ENCODE results near the gene RAB7A.
"Not testable (repeated sequence)": the region's sequence is repeated elsewhere in the genome, so short reads cannot be mapped to it uniquely, and the experiment has no call there.

RAB7A gene

GRCh38 chr3:128830762-128831161 is 104.8 kb downstream of the RAB7A start:
- not testable (repeated sequence) for H3K36me3 ChIP-seq (ENCODE audit: low read length); H3K4me3 ChIP-seq (ENCODE audit: insufficient read depth, low read length, poor library complexity, severe bottlenecking); H3K79me2 ChIP-seq (ENCODE audit: insufficient read depth, low read length); H3K9me2 ChIP-seq (replicated peaks; ENCODE audit: insufficient read depth, low read length); H3F3A ChIP-seq (ENCODE audit: insufficient read depth); H3K4me2 ChIP-seq (ENCODE audit: low read depth, low read length, poor library complexity, severe bottlenecking); H4K20me1 ChIP-seq (ENCODE audit: low read depth, low read length); H3K9ac ChIP-seq (ENCODE audit: low read length); H3K27me3 ChIP-seq (ENCODE audit: low read length); H3K9me3 ChIP-seq (ENCODE audit: insufficient read depth, low read length); H3K27ac ChIP-seq (ENCODE audit: low read depth, low read length); H2AFZ ChIP-seq (ENCODE audit: low read depth, low read length, severe bottlenecking)

GRCh38 chr3:128832979-128833378 is 107.0 kb downstream of the RAB7A start:
- not testable (repeated sequence) for H4K20me1 ChIP-seq (ENCODE audit: low read depth, low read length); H3K27ac ChIP-seq (ENCODE audit: low read depth, low read length); H3K4me3 ChIP-seq (ENCODE audit: insufficient read depth, low read length, poor library complexity, severe bottlenecking); H3K27me3 ChIP-seq (ENCODE audit: low read length); H3K79me2 ChIP-seq (ENCODE audit: insufficient read depth, low read length); H3K4me2 ChIP-seq (ENCODE audit: low read depth, low read length, poor library complexity, severe bottlenecking); H3F3A ChIP-seq (ENCODE audit: insufficient read depth); H3K9me3 ChIP-seq (ENCODE audit: insufficient read depth, low read length); H3K9ac ChIP-seq (ENCODE audit: low read length); H3K36me3 ChIP-seq (ENCODE audit: low read length); H2AFZ ChIP-seq (ENCODE audit: low read depth, low read length, severe bottlenecking); H3K9me2 ChIP-seq (replicated peaks; ENCODE audit: insufficient read depth, low read length)

GRCh38 chr3:128835096-128835495 is 109.1 kb downstream of the RAB7A start:
- Histone ChIP-seq H4K20me1 (ENCODE audit: low read depth, low read length) (no peaks in the 10 kb centered on the region), H3K4me2 (ENCODE audit: low read depth, low read length, poor library complexity, severe bottlenecking) (no peak overlapping the region), H3K79me2 (ENCODE audit: insufficient read depth, low read length) (no peaks in the 10 kb centered on the region), H3F3A (ENCODE audit: insufficient read depth) (no peaks in the 10 kb centered on the region), H3K27ac (ENCODE audit: low read depth, low read length) (no peak overlapping the region), H3K9me2 (replicated peaks; ENCODE audit: insufficient read depth, low read length) (no peaks in the 10 kb centered on the region), H3K4me3 (ENCODE audit: insufficient read depth, low read length, poor library complexity, severe bottlenecking) (no peak overlapping the region), H3K9me3 (ENCODE audit: insufficient read depth, low read length) (no peaks in the 10 kb centered on the region), H3K36me3 (ENCODE audit: low read length) (no peaks in the 10 kb centered on the region), H2AFZ (ENCODE audit: low read depth, low read length, severe bottlenecking) (no peak overlapping the region), H3K27me3 (ENCODE audit: low read length) (no peaks in the 10 kb centered on the region), H3K9ac (ENCODE audit: low read length) (no peak overlapping the region)
- TF ChIP-seq CTCF (IDR thresholded peaks at IDR 0.05; ENCODE audit: insufficient read depth, low read length, poor library complexity, severe bottlenecking) (no peak), EZH2phosphoT487 (conservative IDR thresholded peaks at IDR 0.05; ENCODE audit: low read length) (no peak)

- H3K4me3 ChIP-seq (ENCODE audit: insufficient read depth, low read length, poor library complexity, severe bottlenecking): no peak overlapping the region
- TF ChIP-seq EZH2phosphoT487 (conservative IDR thresholded peaks at IDR 0.05; ENCODE audit: low read length) (no peak), CTCF (IDR thresholded peaks at IDR 0.05; ENCODE audit: insufficient read depth, low read length, poor library complexity, severe bottlenecking) (no peak)
- H3K9ac ChIP-seq (ENCODE audit: low read length): no peak overlapping the region
- H3K79me2 ChIP-seq (ENCODE audit: insufficient read depth, low read length): no peaks in the 10 kb centered on the region
- no peak overlapping the region for H3K27ac ChIP-seq (ENCODE audit: low read depth, low read length)
- H4K20me1 ChIP-seq (ENCODE audit: low read depth, low read length): no peaks in the 10 kb centered on the region
- H3K9me2 ChIP-seq (replicated peaks; ENCODE audit: insufficient read depth, low read length): no peaks in the 10 kb centered on the region
- no peaks in the 10 kb centered on the region for H3F3A ChIP-seq (ENCODE audit: insufficient read depth)
- no peak overlapping the region for H3K4me2 ChIP-seq (ENCODE audit: low read depth, low read length, poor library complexity, severe bottlenecking)
- no peaks in the 10 kb centered on the region for H3K9me3 ChIP-seq (ENCODE audit: insufficient read depth, low read length)
- no peak overlapping the region for H2AFZ ChIP-seq (ENCODE audit: low read depth, low read length, severe bottlenecking)
- H3K36me3 ChIP-seq (ENCODE audit: low read length): no peaks in the 10 kb centered on the region
- no peaks in the 10 kb centered on the region for H3K27me3 ChIP-seq (ENCODE audit: low read length)
Observed at GRCh38 chr3:128841926-128842920, 116.2 kb downstream of the RAB7A start.

Measured in SU-DHL-6 (cell line).